ENCODE results near the gene KCNQ1.

The KCNQ1 gene

DNA sequence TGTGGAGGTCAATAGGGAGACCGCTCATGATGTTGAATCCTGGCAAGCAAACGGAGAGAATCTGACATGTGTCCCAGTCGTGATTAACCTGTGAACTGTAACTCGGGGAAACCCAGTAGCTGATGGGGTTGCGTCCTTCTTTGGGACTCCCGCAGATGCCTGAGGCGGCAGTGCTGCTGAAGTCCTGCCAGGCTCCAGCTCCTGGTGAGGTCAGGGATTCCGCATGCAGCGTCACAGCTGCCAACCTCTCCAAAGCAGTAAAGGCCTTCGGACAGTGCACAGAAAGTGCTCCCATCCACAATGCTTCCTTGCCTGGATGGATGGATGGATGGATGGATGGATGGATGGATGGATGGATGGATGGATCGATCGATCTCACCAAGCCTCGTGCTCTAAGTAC, 13.5 kb downstream of the KCNQ1 start:
- TF ChIP-seq, protein P1, sequence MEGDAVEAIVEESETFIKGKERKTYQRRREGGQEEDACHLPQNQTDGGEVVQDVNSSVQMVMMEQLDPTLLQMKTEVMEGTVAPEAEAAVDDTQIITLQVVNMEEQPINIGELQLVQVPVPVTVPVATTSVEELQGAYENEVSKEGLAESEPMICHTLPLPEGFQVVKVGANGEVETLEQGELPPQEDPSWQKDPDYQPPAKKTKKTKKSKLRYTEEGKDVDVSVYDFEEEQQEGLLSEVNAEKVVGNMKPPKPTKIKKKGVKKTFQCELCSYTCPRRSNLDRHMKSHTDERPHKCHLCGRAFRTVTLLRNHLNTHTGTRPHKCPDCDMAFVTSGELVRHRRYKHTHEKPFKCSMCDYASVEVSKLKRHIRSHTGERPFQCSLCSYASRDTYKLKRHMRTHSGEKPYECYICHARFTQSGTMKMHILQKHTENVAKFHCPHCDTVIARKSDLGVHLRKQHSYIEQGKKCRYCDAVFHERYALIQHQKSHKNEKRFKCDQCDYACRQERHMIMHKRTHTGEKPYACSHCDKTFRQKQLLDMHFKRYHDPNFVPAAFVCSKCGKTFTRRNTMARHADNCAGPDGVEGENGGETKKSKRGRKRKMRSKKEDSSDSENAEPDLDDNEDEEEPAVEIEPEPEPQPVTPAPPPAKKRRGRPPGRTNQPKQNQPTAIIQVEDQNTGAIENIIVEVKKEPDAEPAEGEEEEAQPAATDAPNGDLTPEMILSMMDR (IDR thresholded peaks at IDR 0.05; ENCODE audit: borderline replicate concordance, insufficient read depth, low read depth, low read length): no peak

DNA sequence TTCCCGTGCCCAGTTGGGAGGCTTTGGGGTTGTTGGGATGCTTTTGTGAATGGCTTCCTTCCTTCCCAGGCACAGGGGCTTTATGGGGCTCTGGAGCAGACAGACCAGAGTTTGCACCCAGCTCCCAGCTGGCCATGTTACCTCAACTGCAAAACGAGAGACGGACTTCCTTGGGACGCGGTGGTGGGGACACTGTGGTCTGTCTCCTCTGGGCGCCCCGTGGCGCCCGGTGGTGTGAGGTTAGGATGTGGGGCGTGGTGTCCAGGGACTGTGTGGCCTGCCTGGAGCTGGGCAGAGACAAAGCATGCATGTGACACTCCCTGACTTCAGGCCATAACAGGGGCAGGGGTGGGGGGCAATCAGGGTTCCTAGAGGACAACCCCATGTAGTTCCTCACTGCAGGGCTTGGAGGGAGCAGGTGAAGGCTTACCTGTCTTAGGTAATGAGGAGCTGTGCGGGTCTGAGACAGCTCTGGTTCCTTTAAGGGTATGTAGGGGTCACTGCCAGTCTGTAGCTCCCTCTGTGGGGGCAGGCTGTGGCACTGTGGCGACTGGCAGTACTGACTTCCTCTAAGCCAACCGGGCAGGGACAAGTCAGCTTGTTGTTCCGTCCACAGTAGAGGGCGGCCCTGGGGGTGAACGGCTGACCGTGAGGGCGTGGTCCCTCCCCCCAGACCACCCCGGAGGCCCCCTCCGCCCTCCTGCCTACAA, 14.4 kb downstream of the KCNQ1 start:
- TF ChIP-seq, protein P1 (IDR thresholded peaks at IDR 0.05; ENCODE audit: borderline replicate concordance, insufficient read depth, low read depth, low read length): no peak
- H3K4me3 ChIP-seq (ENCODE audit: low read depth, low read length): no peak overlapping the region

More for the DNA sequence above, 13.5 kb downstream of the KCNQ1 start:
- no peak overlapping the region for H3K4me3 ChIP-seq (ENCODE audit: low read depth, low read length)

DNA sequence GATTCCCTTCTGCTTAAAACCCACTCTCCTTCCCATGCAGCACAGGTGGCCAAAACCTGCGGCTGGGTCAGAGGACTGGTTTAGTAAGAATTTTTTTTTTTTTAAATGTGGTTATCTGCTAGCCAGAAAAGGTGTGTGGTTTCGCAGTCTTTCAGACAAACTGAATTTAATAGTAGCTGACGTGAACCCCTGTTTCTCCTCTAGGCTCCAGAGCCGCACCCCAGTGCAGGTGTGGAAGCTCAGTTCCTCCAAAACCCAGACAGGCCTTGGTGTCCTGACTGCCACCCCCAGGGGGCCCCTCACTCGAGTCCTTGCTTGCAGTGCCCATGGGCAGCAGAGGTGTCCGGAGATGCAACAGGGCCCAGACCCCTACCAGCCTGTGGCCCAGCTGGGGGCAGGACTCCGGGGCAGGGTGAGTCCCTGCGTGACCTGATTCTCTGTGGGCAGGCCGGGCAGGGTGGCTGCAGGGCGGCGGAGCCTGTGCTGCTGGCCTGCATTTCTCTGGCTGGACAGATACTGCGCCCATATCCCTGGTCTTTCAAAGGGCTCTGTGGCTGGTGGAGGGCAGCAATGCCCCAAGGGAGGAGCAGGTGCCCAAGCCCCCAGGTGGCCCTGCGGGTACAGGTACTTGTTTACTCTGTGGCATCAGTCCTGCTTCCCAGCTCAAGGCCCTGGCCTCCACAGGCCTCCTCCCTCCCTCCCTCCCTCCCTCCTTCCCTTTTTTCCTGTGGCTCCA, 15.2 kb downstream of the KCNQ1 start:
- H3K4me3 ChIP-seq (ENCODE audit: low read depth, low read length): no peak overlapping the region
- TF ChIP-seq, protein P1 (IDR thresholded peaks at IDR 0.05; ENCODE audit: borderline replicate concordance, insufficient read depth, low read depth, low read length): no peak

DNA sequence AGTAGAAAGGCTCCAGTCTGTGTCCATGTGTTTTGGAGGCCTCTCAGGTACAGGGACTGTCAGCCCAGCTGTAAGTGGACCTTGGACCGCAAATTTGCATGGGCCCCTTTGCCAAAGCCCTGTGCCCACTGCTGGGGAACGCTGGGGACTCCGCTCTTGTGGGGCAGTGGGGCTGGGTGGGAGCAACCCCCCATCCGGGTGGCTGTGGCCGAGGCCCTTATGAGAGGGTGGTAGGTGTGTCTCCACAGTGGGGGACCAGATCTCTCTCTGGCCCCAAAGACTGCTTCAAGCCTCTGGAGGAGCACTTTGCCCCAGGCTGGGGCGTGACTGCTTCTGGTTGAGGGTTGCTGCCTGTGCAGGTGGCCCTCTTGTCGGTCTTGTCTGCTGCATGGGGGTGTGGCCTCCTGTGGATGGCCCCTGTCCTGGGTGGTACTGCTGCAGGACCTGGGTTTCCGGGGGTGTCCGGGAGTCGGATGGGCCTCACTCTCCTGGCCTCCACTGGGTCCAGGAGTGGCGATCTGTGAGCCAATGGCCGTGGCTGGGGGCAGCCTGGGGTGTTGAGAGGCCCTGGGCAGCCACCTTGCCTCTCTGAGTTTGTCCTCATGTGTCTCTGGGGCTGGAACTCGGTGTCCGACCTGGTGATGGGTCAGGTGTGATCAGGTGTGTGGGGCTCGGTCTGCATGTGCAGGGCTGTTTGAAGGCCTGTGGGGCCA, 15.9 kb downstream of the KCNQ1 start:
- no peak overlapping the region for H3K4me3 ChIP-seq (ENCODE audit: low read depth, low read length)
- TF ChIP-seq, protein P1 (IDR thresholded peaks at IDR 0.05; ENCODE audit: borderline replicate concordance, insufficient read depth, low read depth, low read length): no peak

DNA sequence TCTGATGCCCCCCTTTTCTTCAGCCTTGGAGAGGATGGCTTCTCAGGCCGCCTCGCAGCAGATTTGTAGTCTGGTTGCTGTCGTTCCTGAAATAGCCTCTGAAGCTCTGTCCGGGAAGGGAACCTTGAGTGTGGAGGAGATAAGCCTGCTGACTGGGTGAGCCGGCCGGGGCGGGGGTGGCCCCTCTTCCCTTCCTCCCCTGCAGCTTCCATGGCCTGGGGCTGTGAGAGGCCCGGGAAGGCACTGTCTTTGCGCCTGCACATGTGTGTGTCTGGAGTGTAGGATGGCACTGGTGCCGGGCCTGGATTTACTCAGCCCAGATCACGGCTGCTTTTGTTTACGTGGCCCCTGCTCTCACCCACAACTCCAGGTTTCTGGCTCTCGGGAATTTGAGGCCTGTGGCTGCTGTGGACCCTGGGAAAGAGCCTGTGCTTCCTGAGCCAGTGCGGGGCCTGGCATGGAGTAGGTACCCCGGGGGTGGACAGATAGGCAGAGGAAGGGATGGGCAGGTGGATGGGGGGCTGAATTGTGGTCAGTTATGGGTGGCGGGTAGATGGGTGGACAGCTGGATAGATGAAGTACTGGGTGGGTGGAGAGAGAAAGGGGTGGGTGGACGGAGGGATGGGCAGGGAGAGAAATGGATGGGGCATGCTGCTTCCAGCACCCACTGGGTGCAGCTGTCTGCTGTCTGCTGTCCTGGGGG, 16.6 kb downstream of the KCNQ1 start:
- TF ChIP-seq, protein P1 (IDR thresholded peaks at IDR 0.05; ENCODE audit: borderline replicate concordance, insufficient read depth, low read depth, low read length): no peak
- H3K4me3 ChIP-seq (ENCODE audit: low read depth, low read length): no peak overlapping the region

DNA sequence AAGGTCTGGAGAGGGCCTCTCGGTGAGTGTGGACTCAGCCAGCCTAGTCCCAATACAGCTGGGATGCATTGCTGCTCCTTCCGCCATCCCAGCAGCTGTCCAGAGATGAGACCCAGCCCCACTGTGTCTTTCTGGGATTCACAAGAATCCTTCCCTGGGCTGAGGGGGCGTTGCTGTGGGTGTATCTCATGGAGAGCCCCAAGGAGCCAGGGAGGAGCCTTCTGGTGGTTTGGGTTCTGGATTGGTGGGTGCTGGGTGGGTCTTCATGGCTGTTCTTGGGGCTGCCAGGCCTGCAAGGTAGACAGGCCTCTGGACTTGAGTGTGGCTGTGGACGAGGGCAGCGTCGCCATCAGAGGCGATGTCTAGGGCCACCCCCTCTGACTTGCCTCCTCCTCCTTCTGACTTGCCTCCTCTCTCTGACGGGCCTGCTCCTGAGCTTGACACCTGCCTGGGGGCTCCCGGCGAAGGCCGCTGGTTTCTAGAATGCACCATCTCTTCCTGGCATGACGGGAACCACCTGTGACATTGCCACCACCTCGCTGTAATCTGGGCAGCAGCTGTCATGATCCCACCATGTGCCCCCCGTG, 17.2 kb downstream of the KCNQ1 start:
- TF ChIP-seq, protein P1 (IDR thresholded peaks at IDR 0.05; ENCODE audit: borderline replicate concordance, insufficient read depth, low read depth, low read length): no peak
- H3K4me3 ChIP-seq (ENCODE audit: low read depth, low read length): no peak overlapping the region

Data from GM12875 (cell line).